ENCODE results near the gene ZNF436. TPM values are rescaled to one million over a fixed set of nuclear protein-coding genes. Genes with fewer than 3 reads are reported as not detected.
A peak's percentile ranks its signal among the peaks of the same experiment; 100 is the strongest.
"Not testable (repeated sequence)": the region's sequence is repeated elsewhere in the genome, so short reads cannot be mapped to it uniquely, and the experiment has no call there.

ZNF436 gene
- total RNA-seq, 3 donors from 2014 or later = 19.5 to 36.6 (median 23.9) TPM

DNA sequence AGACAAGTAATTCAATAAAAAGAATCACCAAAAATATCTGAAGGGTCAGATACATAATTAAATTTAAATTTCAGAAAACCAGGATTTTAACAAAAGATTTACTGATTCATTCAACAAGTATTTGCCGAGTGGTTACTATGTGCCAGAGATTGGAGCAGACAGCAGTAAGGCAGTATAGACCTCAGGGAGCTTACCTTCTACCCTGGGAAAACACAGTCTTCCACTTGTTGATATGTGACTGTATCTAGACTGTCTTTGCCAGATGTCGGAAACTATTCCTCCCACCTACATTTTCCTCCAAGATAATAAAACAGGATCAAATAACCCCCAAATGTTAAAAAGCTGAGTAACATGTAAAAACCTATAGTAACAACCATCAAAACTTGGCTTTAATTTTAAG is 31.8 kb downstream of the ZNF436 start:
- DNase-seq (ENCODE audit: low spot score in 2 of 2) = no peak
- no peaks in the 10 kb centered on the region for H3K27me3 ChIP-seq
- no peaks in the 10 kb centered on the region for H3K36me3 ChIP-seq
- H3K4me3 ChIP-seq = no peak overlapping the region
- H3K27ac ChIP-seq = no peak overlapping the region
- H3K9me3 ChIP-seq = no peaks in the 10 kb centered on the region
- intact Hi-C loops (cut with DNase I; ENCODE audit: low total_unique reads) = no loop called here
- TF ChIP-seq CTCF (IDR thresholded peaks at IDR 0.05) (no peak), POLR2AphosphoS5 (IDR thresholded peaks at IDR 0.05) (no peak), POLR2A (IDR thresholded peaks at IDR 0.05) (no peak)
- H3K4me1 ChIP-seq = peaks cover 0 to 15% of the 10 kb centered on the region in 2 donors

GRCh38 chr1:23331713-23332112 is 37.9 kb downstream of the ZNF436 start:
- H3K27me3 ChIP-seq = no peaks in the 10 kb centered on the region
- H3K4me3 ChIP-seq = no peak overlapping the region
- no peaks in the 10 kb centered on the region for H3K4me1 ChIP-seq
- TF ChIP-seq POLR2A (IDR thresholded peaks at IDR 0.05) (no peak), POLR2AphosphoS5 (IDR thresholded peaks at IDR 0.05) (no peak), CTCF (IDR thresholded peaks at IDR 0.05) (no peak)
- no peak for DNase-seq (ENCODE audit: low spot score in 2 of 2)
- no peaks in the 10 kb centered on the region for H3K9me3 ChIP-seq
- no peaks in the 10 kb centered on the region for H3K36me3 ChIP-seq
- peak overlapping the region in 1 of 2 donors; percentile 20 for H3K27ac ChIP-seq
- intact Hi-C loops (cut with DNase I; ENCODE audit: low total_unique reads) = no loop called here

DNA sequence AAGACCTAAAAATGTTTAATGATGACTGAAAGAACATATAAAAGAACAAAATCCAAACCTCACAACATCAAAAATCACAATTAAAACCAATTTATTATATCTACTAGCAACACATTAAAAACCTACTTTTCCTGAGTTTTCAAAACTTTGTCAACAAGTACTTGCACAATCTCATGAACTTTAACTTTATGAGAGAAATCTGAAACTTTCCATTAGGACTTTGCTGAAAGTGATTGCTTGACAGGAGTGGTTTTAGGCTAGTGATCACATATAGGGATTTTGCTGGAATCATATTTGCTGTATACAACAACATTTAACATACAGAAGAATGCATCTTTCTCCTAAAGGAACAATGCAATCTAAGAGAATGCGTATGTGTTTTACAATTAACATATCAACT is 38.8 kb downstream of the ZNF436 start:
- intact Hi-C loops (cut with DNase I; ENCODE audit: low total_unique reads) = no loop called here
- H3K36me3 ChIP-seq = no peaks in the 10 kb centered on the region
- no peaks in the 10 kb centered on the region for H3K4me1 ChIP-seq
- H3K27ac ChIP-seq = no peak overlapping the region
- TF ChIP-seq CTCF (IDR thresholded peaks at IDR 0.05) (no peak), POLR2A (IDR thresholded peaks at IDR 0.05) (no peak), POLR2AphosphoS5 (IDR thresholded peaks at IDR 0.05) (no peak)
- no peaks in the 10 kb centered on the region for H3K27me3 ChIP-seq
- DNase-seq (ENCODE audit: low spot score in 2 of 2) = no peak
- no peak overlapping the region for H3K4me3 ChIP-seq
- no peaks in the 10 kb centered on the region for H3K9me3 ChIP-seq

GRCh38 chr1:23325393-23325792 is 44.2 kb downstream of the ZNF436 start:
- Histone ChIP-seq H3K27ac (no peak overlapping the region), H3K4me3 (no peak overlapping the region), H3K36me3 (no peaks in the 10 kb centered on the region), H3K4me1 (no peaks in the 10 kb centered on the region), H3K9me3 (no peaks in the 10 kb centered on the region), H3K27me3 (no peaks in the 10 kb centered on the region)
- DNase-seq (ENCODE audit: low spot score in 2 of 2) = no peak
- intact Hi-C loops (cut with DNase I; ENCODE audit: low total_unique reads) = no loop called here
- TF ChIP-seq POLR2A (IDR thresholded peaks at IDR 0.05) (no peak), CTCF (IDR thresholded peaks at IDR 0.05) (no peak), POLR2AphosphoS5 (IDR thresholded peaks at IDR 0.05) (no peak)

DNA sequence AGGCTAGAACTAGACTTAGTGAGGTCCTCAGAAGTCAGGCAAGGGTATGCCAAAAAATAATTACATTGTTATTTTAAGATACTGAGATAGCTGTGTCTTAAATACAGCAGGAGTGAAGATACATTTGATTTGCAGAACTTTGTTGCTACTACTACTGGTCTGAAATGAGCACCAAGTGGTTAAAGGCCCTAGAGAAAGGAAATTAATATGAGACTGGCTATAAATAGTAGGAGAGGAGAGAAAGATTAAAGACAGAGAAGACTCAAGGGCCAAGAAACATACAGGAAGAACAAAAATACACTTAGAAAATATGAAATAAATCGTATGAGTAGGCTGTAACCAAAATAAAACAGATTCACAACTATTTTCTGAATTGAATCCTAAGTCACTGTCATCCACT is 46.9 kb downstream of the ZNF436 start:
- intact Hi-C loops (cut with DNase I; ENCODE audit: low total_unique reads) = no loop called here
- Histone ChIP-seq H3K27ac (no peak overlapping the region), H3K4me3 (no peak overlapping the region), H3K4me1 (no peaks in the 10 kb centered on the region), H3K36me3 (no peaks in the 10 kb centered on the region), H3K27me3 (no peaks in the 10 kb centered on the region), H3K9me3 (no peaks in the 10 kb centered on the region)
- TF ChIP-seq POLR2AphosphoS5 (IDR thresholded peaks at IDR 0.05) (no peak), CTCF (IDR thresholded peaks at IDR 0.05) (no peak), POLR2A (IDR thresholded peaks at IDR 0.05) (no peak)
- DNase-seq (ENCODE audit: low spot score in 2 of 2) = no peak

GRCh38 chr1:23310280-23310679 is 59.4 kb downstream of the ZNF436 start:
- H3K27me3 ChIP-seq; H3K4me1 ChIP-seq; H3K36me3 ChIP-seq; H3K9me3 ChIP-seq; DNase-seq (ENCODE audit: low spot score in 2 of 2); H3K4me3 ChIP-seq; intact Hi-C loops (cut with DNase I; ENCODE audit: low total_unique reads); H3K27ac ChIP-seq: not testable (repeated sequence)
